ENCODE results near the gene ADAMTSL1.
A peak's percentile ranks its signal among the peaks of the same experiment; 100 is the strongest.

The ADAMTSL1 gene

DNA sequence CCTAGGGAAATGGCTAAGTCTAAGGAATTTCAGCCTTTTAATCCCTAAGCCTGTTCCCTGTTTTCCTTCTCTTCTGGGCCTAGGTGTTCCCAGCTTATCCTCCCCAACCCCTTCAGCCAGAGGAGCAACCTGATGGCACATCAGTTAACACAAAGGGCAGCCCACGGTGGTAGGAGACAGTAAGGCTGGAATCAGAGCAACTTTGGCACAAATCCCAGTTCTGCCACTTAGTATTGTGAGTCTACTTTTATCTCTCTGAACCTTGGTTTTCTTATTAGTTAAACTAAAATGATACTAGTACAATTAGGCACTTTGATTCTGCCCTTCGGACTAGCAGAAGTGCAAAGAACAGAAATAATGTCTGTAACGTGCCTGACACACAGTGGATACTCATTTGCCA, 312.2 kb downstream of the ADAMTSL1 start:
- peak; percentile 25 for DNase-seq

DNA sequence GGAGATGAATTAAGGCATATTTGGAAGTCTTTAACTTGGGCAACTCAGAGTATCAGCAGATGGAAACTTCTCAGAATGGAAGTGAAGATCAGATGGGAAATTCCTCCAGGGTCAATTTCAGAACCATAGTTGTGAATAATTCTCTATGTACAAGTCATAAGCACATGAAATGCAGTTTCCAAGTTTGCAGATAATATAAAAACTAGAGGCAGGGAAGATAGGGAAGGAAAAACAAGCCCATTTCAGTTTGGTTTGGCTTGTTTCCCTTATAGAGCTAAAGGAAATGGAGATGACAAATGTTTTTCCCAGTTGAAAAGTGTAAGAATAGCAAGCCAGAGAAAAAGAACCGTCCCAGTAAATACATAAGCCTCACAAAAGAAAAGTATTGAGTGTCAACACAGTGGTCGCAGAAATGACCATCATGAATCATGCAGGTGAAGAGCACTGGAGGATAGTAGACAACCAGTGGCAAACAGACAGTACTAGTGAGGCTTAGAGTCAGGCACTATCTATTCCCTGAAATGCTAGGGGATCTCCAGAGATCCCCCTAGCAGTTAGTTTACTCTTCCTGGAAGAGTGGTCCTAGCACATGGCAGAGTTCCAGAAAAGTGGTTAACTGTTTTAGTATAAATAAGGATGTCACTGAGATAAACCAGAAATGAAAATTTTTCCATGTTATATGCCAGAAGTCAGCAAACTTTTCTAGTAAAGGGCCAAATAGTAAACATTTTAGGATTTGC, 313.1 kb downstream of the ADAMTSL1 start:
- no peak for DNase-seq

DNA sequence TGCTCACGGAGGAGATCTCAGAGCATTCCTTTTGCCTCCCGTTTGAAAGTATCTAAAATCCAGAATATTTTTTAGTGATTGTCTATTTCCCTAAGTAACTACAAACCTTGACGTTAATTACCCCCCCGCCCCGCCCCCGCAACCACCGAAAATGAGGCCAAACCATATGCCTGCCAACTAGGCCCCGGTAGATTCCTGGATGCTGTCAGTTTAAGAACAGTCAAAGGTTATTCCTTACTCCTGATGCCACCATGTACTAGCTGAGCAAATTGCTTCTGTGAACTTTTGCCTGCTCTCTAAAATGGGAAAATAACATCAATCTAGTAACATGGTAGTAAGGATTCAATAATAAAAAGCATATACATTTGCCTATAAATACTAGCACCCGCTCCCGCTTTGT, 314.3 kb downstream of the ADAMTSL1 start:
- DNase-seq, result no peak

DNA sequence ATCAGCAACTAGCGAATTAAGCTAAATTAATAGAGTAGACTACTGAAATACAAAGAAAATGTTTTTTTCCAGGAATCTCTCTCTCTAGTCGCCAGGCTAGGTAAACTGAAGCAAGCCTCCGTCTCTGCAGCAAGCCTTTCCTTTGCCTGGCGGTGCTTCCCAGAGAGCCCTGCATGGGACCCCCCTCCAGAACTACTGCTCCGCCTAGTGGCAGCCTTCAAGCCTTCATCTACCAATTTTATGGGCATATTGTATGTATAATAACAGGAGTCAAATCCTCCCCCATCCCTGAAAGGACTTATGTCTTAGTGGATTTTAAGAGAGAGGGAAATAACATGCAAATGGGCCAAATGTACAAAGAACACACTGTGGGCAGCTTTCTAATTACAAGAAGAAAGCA, 317.1 kb downstream of the ADAMTSL1 start:
- no peak for DNase-seq

DNA sequence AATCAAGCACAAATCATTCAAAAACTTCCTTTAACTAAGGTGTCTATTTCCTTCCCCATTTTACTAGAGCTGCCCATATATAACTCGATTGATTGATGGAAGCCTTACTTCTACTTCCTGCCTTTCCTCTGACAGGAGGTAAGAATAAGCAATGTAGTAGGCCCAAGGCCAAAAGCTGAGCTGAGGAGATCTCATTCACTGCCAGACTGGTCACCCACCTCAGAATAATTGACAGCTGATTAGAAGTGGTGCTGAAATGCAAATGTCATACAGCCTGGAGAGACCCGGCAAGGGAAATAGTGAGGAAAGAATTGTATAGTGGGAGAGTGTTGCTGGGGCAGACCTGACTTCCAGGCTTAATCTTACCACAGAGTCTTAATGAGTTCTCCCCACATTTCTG, 319.2 kb downstream of the ADAMTSL1 start:
- no peak for DNase-seq

DNA sequence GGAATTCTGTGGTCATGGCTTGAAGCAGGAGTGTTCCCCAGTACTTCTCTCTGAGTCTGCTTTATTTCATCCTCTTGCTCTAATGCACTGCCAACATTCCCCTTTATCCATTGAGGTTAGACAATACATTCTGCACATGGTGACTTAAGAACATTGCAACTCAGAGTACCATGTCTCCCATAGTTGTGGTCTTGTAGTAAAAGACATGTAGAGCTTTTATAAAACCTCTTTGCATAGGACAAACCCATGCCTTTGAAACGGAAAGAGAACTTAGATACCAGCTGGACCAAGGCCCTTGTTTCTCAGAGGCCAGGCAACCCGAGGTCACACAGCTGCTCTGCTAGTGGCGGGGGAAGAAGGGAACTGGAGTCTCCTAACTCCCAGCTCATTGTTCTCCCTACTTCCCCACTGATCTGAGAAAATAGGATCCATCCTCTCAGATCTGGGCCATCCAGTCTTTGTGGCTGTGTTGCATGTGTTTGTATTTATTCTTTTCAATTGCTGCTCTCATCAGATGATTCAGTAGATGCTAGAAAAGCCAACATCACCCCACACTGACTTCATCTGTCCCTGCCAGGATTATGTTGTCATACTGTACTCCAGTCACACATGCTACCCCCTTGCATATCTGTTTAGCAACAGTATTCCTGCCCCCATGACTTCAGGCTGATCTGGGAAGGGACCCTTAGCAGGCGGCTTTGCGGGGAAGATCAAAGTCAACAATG, 322.2 kb downstream of the ADAMTSL1 start:
- no peak for DNase-seq

DNA sequence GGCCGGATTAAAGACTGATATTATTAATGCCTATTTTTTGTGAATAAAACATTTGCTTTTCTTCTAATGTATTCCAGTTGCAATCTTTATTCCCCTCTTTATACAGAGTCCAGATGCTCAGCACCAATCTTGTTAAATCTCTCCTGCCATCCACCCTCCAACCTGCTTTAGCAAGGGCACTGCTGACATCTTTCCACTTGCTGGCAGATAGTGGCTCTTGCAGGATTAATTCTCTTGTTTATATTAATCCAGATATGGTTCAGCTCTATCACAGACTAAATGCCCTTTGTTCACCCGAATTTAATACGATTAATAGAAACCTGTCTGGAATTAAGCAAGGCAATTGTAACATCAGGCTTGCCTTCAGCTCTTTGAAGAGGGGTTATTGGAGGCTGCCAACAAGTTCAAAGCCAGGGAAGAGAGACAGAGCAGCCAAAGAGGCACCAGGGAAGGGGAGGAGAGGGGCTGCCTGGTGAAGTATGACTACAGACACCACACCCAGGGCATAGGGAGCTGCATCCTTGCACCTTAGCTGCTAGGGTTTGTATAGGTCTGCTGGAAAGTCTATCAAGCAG, 322.8 kb downstream of the ADAMTSL1 start:
- no peak for DNase-seq

DNA sequence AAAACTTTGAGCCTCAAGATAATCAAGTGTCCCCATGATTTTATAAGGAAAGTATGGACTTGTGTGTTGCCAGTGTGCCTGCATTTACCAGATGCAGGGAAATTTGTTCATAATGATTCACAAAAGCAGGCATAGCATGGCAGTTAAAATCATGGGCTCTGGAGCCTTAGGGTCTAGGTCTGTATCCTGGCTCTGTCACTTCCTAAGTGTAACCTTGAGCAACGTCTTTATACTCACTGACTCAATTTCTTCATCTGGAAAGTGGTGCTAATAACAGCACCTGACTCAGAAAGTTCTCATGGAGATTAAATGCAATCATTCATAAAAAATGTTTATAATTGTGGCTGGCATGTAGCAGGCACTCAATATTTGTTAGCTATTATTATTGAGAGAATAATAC, 324.2 kb downstream of the ADAMTSL1 start:
- no peak for DNase-seq

DNA sequence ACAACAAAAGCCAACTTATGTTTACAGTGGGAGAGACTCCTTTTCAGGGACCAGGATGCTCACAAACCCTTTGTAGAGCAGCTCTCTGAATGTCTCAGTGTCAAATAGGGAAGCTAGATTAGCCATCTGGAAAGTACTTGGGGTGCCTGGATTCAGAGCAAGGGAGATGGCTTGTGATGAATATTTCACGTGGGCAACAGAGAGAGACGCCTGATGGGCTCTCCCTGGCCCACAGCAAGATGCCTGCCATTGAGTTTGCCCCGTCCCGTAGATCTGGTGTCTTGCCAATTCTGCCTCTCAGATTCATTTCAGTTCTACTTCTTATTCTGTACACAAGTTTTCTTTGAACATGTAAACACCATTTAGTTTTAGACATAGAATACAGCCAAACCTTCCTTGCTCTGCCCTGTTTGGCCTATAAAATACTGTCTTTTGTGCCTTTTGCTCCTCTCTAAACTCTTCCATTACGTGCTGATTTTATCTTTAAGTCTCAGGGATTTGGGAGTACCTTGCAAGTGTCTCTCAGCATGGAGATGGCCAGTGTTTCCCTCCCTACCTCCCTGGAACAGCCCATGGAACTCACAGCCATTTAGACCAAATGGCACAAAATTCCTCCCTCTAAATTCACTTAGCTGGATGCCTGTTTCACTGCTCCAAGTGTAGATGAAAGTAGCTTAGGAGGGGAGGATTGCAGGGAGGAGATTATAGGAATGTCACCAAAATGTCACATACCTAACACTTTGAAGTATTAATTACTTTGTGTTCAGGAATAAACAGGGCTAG, 324.7 kb downstream of the ADAMTSL1 start:
- DNase-seq, result no peak

DNA sequence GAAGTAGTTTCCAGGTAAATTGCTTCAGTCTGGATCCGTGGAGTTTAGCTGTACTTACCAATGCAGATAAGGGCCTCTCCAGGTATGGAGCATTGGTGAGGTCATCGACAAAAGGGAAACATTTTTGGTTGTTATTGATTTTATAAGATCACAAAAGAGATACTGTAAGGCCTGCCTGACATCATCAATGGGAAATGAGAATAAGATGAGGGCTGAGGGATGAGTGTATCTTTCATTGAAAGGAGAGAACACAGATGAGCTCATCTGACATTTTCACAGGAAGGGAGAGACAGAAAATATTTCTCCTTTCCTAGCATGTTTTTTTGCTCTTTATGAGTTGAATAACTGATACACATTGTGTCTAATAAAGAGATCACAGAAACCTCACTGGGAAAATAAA, 325.5 kb downstream of the ADAMTSL1 start:
- no peak for DNase-seq

DNA sequence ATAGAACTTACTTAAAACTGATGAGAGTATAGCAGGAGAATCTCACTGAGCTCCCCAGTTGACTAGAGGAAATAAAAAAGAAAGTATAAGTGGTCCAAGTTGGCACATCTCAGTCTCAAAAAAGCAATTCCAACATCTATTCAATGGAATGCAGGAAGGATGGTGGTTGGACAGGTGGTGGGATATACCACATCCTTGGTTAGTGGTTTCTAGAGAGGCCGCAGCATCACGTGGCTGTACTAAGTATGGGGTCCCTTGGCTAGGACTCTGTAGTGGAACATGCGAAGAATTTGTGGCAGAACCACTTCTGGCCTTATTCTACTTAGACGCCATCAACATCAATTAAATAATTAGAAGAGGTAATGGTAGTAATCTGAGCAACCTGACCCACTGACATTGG, 326.6 kb downstream of the ADAMTSL1 start:
- no peak for DNase-seq

DNA sequence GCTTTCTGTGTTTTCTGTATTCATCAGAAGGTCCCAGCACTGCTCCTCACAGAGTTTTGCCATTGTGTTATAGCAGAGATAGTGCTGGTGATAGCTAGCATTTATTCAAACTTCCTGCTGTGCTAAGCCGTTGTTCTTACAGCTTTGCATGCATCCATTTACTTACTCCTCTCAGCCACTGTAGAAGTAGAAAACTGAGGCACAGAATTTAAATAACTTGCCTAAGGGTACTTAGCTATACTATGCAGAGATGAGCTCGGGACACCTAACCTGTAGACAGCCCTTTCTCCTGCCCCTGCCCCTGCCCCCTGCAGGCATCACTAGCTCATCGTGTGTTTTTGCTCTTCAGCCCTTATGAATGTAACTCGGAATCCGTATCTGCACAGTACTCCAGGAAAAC, 331.4 kb downstream of the ADAMTSL1 start:
- DNase-seq, result no peak

DNA sequence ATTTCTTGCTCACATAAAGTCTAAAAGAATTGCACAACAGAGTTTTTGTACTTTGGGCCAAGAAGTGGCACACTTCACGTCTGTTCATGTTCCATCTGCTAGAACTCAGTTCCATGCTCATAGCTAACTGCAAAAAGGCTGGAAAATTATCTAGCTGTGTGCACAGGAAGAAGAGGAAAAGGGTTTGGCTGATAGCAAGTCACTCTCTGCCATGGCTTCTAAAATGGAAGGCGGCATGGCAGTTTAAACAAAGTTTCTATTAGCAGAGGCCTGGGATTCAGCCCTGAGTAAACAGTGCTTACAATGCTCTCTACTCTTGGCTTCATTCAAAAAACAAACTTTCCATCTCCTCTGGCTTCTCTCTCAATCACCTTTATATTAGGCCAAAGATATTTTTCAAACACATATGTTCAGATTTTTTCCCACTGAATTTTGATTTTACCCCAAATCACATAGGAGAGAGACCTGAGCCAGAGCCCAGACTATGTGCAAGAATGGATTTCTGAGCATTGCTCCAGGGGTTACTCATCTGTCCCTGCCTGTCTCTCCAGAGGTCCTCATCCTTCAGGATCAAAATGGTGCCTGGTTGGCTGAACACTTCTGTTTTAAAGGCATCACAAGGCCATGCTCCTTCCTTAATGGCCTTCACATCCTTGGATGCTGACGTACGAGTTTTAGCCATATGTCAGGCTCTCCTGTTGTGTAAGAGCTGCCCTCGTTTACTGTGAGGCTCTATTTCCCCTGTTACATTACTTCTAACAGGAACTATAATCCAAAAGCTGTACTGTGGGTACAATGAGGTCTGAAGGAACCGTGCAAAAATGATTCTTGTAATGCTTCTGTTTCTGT, 332.5 kb downstream of the ADAMTSL1 start:
- DNase-seq, result no peak

DNA sequence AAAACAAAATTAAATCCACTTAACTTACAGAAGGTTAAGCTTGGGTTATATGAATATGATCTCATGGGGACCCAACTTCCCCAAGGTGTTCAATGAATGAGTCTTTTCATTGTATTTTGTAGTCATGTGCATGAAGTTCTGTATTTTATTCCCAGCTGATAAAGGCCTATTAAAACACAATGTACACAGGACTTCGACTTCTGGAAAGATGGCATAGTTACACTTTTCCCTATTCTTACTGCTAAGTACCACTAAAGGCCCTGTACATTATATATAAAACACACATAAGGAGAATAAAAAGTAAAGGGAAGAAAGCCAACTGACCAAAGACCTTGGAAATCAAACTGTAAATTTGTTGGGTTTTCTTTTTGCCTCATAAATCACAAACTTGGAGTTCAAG, 336.6 kb downstream of the ADAMTSL1 start:
- DNase-seq, result no peak

DNA sequence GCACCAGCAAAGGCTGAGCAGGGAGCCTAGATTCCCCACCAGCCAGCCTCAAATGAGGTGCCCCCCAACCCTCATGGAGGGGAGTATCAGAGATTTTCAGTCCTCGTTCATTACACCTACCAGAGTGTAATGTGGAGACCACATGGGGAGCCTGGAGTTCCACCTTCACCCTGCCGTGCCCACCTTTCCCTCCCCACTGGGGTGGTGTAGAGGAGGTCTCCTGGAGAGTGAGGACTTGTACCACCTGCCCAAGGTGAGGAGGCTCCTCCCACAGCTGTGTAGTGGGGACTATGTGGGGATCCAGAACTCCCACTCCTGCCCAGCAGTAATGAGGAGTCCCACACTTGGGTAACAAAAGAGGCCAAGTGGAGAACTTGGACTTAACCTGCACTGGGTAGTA, 337.2 kb downstream of the ADAMTSL1 start:
- no peak for DNase-seq

DNA sequence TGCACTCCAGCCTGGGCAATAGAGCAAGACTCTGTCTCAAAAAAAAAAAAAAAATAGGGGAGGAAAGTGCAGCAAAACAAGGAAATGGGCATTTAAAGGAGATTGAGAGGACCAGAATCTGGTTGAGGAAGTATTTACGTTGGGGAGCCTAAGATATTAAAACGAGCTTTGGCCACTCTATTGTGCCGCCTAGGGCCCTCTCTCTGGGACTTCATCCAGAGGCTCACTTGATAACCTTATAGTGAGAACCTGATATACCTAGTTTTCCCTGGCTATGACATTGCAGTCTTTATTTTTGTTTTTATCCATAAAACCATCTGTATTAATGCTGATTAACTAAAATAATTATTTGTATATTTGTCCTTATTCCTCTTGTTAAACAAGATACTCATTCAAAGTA, 345.5 kb downstream of the ADAMTSL1 start:
- DNase-seq, result no peak

DNA sequence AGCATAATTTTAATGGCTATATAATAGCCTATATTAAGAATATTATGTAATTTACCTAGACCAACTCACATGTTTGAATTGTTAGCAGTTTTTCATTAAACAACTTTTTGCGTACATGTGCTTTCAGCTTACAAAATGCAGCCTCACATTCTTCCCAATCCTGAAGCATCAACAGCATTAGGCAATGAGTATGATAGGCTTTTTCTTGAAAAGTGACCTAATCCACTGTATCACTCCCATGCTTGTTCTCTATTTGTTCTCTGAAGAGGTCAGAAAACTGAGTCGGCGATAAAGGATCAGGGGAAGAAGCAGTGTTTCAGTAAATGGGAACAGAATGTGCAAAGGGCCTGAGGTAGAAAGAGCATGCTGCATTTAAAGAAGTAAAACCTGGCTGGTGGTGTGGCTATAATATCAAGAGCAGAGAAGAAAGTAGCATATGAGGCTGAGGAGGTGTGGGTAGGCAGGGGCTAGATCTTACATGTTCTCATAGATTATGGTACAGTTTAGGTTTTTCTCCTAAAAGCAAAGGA, 346.7 kb downstream of the ADAMTSL1 start:
- no peak for DNase-seq

DNA sequence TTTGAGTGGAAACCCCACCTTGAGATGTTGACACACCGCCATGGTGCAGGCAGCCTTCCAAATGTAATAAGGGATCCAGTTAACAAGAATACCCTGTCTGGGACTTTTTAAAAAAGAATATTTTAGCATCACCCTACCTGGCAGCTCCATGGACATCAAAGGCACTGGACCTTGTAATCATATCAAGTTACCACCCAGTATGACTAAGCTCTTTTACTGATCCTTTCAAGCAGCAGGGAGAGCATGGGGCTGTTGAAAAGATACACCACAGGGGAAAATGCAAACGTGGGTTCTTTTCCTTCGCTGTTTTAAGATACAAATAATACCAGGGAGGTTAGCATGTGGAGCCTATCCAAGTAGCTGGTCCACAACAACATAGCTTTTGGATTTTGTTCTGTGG, 347.8 kb downstream of the ADAMTSL1 start:
- no peak for DNase-seq

DNA sequence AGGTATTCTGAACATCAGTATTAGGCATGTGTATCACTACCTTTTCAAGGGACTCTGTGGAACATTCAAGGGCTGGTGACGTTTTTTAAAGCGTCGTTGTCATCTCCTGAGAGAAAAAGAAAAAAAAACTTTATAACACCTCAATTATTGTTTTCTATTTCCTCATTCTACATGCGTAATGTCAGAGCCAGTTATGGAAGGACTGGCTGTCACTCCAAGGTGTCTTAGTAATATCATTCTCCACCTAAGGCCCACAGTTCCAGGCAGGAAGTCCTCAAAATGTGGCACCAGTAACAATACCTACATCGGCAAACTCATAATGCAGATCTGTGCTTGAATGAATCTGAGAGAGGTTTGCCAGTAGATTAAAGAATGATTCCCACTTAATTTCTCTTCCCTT, 348.9 kb downstream of the ADAMTSL1 start:
- DNase-seq, result no peak

DNA sequence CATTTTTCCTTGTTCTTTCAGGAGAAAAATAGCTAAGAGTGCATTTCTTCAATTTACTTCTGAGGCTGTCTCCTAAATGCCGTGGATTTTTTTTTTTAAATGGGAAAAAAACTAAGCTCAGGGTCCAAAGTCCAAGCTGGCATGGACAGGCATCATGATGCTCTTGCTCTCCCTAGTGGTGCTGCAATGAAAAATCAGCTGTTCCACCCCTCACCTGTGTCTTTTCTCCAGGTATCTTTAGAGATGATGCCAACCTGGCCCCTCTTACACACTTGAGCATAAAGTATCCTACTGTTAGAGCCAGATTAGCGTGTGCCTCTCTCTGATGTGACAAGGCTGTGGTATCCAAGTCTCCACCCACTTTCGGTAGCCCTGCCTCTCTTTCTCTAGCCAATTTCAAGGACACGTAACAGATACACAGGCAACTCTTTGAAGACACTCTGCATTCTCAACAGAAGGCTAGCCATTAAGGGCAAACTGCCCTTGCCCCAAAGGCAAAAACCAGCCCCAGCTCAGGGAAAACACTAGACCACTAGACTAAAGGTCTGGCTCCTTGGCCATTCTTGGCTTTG, 350.2 kb downstream of the ADAMTSL1 start:
- peak; percentile 3 for DNase-seq

DNA sequence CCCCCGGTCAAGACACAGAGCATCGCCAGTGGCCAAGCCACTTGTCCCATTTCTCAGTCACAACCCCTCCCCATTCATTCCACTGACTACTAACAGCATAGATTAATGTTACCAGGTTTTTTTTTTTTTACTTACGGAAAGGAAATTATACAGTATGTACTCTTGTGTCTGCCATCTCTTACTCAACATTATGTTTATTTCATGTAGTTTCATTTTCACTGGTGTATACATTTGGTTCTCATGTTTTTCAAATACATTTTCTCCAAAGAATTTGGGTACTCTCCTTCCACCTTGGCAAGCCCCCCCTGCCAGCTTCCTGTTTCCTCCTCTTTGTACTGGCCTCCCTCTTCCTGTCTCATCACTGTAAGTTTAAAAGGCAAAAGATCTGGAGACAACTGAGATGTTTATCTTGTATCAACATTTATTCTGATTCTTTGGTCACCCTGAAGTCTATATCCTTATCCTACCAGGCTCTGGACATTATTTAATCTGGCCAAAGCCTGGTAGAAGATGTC, 351.8 kb downstream of the ADAMTSL1 start:
- DNase-seq, result no peak

DNA sequence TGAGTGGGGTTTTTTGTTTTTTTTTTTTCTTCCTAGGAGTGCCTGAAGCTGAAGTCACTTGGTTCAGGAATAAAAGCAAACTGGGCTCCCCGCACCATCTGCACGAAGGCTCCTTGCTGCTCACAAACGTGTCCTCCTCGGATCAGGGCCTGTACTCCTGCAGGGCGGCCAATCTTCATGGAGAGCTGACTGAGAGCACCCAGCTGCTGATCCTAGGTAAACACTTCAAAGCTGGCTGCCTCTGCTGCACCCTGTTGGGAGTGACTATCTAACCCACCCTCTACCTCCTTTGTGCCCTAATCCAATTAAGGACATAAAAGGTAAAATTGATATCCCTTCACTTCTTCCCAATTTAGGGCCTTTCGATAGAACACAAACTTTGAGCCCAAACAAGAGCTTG, 352.3 kb downstream of the ADAMTSL1 start:
- peak; percentile 46 for DNase-seq
